Gastrocnemius medialis (tissue), 4 donors: ENCODE results near the gene PPP1R27.

Source experiments
- POLR2A ChIP-seq, 2 donors: fragments of 450-650 bp; IDR thresholded peaks; one replicate each; pipeline ENCODE4 v1.6.1; 2017; ENCODE audit warnings: antibody characterized with exemption in 2 of 2, mild to moderate bottlenecking in 2 of 2, moderate library complexity in 2 of 2
- TF ChIP-seq, protein P1 (sequence below), 5 experiments: fragments of 450-650 bp in 3 of 5; fragments of 200-600 bp in 2 of 5; sonication (generic) in 2 of 5; IDR thresholded peaks in 4 of 5; conservative IDR thresholded peaks in 1 of 5; 1 replicate in 4 of 5; 2 replicates in 1 of 5; pipeline ENCODE4 v1.5.1; 2016 to 2019; ENCODE audit warnings: antibody characterized with exemption in 5 of 5, mild to moderate bottlenecking in 3 of 5, moderate library complexity in 3 of 5

DNA sequence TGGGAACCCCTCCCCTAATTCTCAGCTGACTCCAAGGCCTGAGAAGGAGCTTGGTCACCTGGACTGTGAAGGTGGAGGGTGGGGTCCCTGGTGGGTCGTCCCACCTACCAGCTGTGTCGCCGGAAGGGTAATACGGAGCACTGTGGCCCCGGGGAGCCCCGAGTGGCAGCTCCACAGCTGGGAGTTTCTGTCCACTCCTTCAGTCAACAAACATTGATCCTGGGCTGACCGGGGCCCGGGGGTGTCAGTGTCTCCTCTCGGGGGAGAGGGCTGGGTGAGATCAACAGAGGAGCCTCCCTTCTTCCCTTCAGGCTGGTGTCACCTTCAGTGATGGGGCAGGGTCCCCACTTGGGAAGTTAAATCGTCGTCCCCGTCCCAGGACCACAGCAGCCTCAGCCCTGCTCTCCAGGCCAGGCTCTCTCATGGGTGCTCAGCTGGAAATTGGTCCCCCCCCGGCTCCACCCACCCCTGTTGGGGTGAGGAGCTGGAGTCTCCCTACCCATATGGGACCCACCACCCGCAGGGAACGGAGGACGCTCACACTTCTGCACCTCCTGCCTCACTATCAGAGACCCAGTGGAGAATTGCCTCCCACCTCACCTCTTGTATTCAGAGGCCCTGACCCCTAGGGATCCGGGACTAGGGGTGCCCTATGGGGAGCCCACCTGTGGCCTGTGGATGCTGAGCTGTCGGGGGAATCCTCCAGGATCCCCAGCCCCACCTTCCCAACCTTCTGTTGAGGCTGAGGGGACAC, 29.0 kb downstream of the PPP1R27 start:
- TF ChIP-seq, protein P1, sequence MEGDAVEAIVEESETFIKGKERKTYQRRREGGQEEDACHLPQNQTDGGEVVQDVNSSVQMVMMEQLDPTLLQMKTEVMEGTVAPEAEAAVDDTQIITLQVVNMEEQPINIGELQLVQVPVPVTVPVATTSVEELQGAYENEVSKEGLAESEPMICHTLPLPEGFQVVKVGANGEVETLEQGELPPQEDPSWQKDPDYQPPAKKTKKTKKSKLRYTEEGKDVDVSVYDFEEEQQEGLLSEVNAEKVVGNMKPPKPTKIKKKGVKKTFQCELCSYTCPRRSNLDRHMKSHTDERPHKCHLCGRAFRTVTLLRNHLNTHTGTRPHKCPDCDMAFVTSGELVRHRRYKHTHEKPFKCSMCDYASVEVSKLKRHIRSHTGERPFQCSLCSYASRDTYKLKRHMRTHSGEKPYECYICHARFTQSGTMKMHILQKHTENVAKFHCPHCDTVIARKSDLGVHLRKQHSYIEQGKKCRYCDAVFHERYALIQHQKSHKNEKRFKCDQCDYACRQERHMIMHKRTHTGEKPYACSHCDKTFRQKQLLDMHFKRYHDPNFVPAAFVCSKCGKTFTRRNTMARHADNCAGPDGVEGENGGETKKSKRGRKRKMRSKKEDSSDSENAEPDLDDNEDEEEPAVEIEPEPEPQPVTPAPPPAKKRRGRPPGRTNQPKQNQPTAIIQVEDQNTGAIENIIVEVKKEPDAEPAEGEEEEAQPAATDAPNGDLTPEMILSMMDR (IDR thresholded peaks at IDR 0.05 in 4 of 5, conservative IDR thresholded peaks at IDR 0.05 in 1 of 5), result no peak
- TF ChIP-seq POLR2A (IDR thresholded peaks at IDR 0.05), result no peak
